ENCODE data around the gene CCNB3. TPM values are rescaled to one million over a fixed set of nuclear protein-coding genes. Genes with fewer than 3 reads are reported as not detected.

CCNB3 gene, protein sequence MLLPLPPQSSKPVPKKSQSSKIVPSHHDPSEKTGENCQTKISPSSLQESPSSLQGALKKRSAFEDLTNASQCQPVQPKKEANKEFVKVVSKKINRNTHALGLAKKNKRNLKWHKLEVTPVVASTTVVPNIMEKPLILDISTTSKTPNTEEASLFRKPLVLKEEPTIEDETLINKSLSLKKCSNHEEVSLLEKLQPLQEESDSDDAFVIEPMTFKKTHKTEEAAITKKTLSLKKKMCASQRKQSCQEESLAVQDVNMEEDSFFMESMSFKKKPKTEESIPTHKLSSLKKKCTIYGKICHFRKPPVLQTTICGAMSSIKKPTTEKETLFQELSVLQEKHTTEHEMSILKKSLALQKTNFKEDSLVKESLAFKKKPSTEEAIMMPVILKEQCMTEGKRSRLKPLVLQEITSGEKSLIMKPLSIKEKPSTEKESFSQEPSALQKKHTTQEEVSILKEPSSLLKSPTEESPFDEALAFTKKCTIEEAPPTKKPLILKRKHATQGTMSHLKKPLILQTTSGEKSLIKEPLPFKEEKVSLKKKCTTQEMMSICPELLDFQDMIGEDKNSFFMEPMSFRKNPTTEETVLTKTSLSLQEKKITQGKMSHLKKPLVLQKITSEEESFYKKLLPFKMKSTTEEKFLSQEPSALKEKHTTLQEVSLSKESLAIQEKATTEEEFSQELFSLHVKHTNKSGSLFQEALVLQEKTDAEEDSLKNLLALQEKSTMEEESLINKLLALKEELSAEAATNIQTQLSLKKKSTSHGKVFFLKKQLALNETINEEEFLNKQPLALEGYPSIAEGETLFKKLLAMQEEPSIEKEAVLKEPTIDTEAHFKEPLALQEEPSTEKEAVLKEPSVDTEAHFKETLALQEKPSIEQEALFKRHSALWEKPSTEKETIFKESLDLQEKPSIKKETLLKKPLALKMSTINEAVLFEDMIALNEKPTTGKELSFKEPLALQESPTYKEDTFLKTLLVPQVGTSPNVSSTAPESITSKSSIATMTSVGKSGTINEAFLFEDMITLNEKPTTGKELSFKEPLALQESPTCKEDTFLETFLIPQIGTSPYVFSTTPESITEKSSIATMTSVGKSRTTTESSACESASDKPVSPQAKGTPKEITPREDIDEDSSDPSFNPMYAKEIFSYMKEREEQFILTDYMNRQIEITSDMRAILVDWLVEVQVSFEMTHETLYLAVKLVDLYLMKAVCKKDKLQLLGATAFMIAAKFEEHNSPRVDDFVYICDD (N-terminal part only)
- 0.07 TPM for polyA plus RNA-seq (2013)

DNA sequence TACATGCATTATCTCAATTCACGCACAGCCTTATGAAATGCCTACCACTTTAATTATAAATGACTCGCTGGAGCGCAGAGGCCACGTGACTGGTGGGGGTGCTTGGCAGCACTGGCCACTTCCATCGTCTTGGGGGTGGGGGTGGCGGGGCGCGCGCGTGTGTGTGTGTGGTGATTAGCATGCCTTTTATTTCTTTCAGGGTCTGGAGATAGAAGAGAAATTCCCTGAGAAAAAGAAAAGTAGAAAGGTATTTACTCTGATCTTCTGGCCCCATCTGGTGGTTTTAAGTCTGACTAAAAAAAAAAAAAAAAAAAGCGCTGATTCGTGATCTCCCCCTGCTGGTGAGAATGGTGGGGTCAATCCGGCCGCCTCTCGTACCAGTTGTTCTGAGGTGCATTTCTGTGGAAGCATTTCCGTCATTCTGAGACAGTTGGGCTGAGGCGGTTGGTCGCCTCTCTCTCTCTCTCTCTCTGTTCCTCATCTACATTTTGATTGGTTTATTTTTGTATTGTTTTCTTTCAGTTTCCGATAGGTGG, at the start of gene CCNB3:
Gene CCNB3 (plus strand): TSS at position 402 of the 536 bp plus-strand sequence. CDS start 80,399 bp downstream, outside the sequence.
- Histone ChIP-seq H3K4me3 (ENCODE audit: control insufficient read depth in 1 of 7, extremely low read depth in 1 of 7, insufficient read depth in 4 of 7, low read depth in 2 of 7, low read length in 6 of 7) (peak within 1 kb of the TSS in 3 of 7 experiments; percentile 25 to 37 (median 36)), H3K27ac (ENCODE audit: insufficient read depth in 1 of 2, low read depth in 1 of 2, low read length in 2 of 2, poor library complexity in 1 of 2, severe bottlenecking in 2 of 2) (peak within 1 kb of the TSS in 1 of 2 experiments; percentile 9), H3K4me1 (ENCODE audit: control extremely low read depth in 1 of 4, control insufficient read depth in 4 of 4, insufficient read depth in 4 of 4, low read length in 3 of 4) (peaks cover 0 to 4% (median 2%) of the 10 kb centered on the region in 4 experiments), H3K27me3 (replicated peaks in 2 of 5; ENCODE audit: control insufficient read depth in 4 of 5, insufficient read depth in 5 of 5, low read length in 4 of 5) (no peaks in the 10 kb centered on the region), H3K36me3 (ENCODE audit: control insufficient read depth in 4 of 4, insufficient read depth in 4 of 4, low read length in 3 of 4) (no peaks in the 10 kb centered on the region), H3K9me3 (ENCODE audit: control extremely low read depth in 1 of 5, control insufficient read depth in 4 of 5, insufficient read depth in 2 of 5, low read depth in 1 of 5, low read length in 4 of 5) (no peaks in the 10 kb centered on the region)
- WGBS (ENCODE audit: insufficient coverage), result 0% methylated on average over 2 of the region's 19 CpGs
- ChIA-PET CTCF (interaction anchor here (0.7 to 5.9 kb wide), 6 partner anchors 9 to 289 kb away, joined by 3 to 66 read pairs (median 3); no protein-coding TSS in a partner anchor), POLR2A (no interaction called here)
- DNase-seq, result peak; percentile 83 to 93 (median 93)

DNA sequence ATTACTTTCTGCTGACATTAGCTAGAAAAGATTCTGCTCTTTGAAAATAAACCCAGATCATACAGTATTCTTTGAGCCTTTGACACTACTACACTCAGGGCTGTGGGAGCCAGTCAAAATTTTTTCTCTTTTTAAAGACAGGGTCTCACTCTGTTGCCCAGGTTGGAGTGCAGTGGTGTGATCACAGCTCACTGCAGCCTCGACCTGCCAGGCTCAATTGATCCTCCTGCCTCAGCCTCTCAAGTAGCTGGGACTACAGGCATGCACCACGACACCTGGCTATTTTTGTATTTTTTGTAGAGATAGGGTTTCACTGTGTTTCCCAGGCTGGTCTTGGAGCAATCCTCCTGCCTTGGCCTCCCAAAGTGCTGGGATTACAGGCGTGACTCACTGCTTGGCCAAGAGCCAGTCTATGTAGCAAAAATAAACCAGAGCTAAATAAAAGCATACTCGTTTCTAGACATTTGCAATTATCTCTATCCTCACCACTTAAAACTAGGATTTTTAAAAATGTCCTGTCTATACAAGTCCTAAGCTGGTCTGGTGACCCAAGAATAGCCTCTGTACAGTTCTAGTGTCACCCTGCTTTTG, 46.9 kb upstream of the CCNB3 start:
- WGBS (ENCODE audit: insufficient coverage), result 33% methylated on average over 2 of the region's 4 CpGs
- no peak overlapping the region for H3K4me3 ChIP-seq (ENCODE audit: control insufficient read depth in 1 of 7, extremely low read depth in 1 of 7, insufficient read depth in 4 of 7, low read depth in 2 of 7, low read length in 6 of 7)
- POLR2A ChIA-PET, result no interaction called here
- no peak for DNase-seq
- peaks cover 0 to 8% (median 3%) of the 10 kb centered on the region in 4 experiments for H3K4me1 ChIP-seq (ENCODE audit: control extremely low read depth in 1 of 4, control insufficient read depth in 4 of 4, insufficient read depth in 4 of 4, low read length in 3 of 4)
- H3K27ac ChIP-seq (ENCODE audit: insufficient read depth in 1 of 2, low read depth in 1 of 2, low read length in 2 of 2, poor library complexity in 1 of 2, severe bottlenecking in 2 of 2), result no peak overlapping the region
- CTCF ChIA-PET, result no interaction called here
- peaks cover 0 to 4% (median 0%) of the 10 kb centered on the region in 5 experiments for H3K9me3 ChIP-seq (ENCODE audit: control extremely low read depth in 1 of 5, control insufficient read depth in 4 of 5, insufficient read depth in 2 of 5, low read depth in 1 of 5, low read length in 4 of 5)
- no peaks in the 10 kb centered on the region for H3K27me3 ChIP-seq (replicated peaks in 2 of 5; ENCODE audit: control insufficient read depth in 4 of 5, insufficient read depth in 5 of 5, low read length in 4 of 5)
- H3K36me3 ChIP-seq (ENCODE audit: control insufficient read depth in 4 of 4, insufficient read depth in 4 of 4, low read length in 3 of 4), result no peaks in the 10 kb centered on the region

DNA sequence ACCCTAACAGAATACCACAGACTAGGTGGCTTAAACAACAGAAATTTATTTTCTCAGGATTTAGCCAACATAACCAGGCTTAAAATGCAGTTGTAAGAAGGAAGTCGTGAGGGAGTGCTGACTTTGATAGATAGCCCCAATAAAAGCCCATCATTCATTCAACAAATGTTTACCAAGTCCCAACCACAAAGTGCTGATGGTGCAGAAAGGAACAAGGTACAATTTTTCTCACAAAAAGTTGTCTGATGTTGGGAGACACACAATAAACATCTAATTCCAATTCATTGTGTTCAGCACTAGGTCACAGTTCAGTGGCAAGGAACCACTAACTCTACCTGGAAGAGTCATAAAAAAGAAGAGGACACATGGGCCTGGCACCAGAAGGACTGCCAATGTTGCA, 46.0 kb upstream of the CCNB3 start:
- ChIA-PET CTCF (no interaction called here), POLR2A (no interaction called here)
- WGBS (ENCODE audit: insufficient coverage), result no CpG with 5 or more reads among the region's 1 CpG
- Histone ChIP-seq H3K36me3 (ENCODE audit: control insufficient read depth in 4 of 4, insufficient read depth in 4 of 4, low read length in 3 of 4) (no peaks in the 10 kb centered on the region), H3K4me1 (ENCODE audit: control extremely low read depth in 1 of 4, control insufficient read depth in 4 of 4, insufficient read depth in 4 of 4, low read length in 3 of 4) (peaks cover 0 to 8% (median 3%) of the 10 kb centered on the region in 4 experiments), H3K9me3 (ENCODE audit: control extremely low read depth in 1 of 5, control insufficient read depth in 4 of 5, insufficient read depth in 2 of 5, low read depth in 1 of 5, low read length in 4 of 5) (peaks cover 0 to 4% (median 0%) of the 10 kb centered on the region in 5 experiments), H3K27me3 (replicated peaks in 2 of 5; ENCODE audit: control insufficient read depth in 4 of 5, insufficient read depth in 5 of 5, low read length in 4 of 5) (no peaks in the 10 kb centered on the region), H3K27ac (ENCODE audit: insufficient read depth in 1 of 2, low read depth in 1 of 2, low read length in 2 of 2, poor library complexity in 1 of 2, severe bottlenecking in 2 of 2) (no peak overlapping the region), H3K4me3 (ENCODE audit: control insufficient read depth in 1 of 7, extremely low read depth in 1 of 7, insufficient read depth in 4 of 7, low read depth in 2 of 7, low read length in 6 of 7) (no peak overlapping the region)
- no peak for DNase-seq

DNA sequence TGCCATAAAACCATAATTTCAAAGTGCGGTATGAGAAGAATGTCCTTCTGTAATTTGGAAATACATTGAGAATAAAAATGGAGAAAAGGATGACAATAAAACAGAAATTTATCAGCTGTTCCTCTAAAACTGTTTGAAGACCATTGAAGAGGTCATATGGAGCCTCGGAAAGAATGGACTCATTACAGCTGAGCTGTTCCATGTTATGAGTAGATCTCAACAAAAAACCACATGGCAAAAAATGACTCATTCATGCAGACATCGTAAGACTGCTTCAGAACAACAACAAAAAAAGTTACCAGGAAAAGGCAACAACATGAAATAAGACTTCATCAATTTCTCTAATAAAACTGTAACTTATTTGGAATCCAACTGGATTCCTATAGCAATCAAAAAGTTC, 43.4 kb upstream of the CCNB3 start:
- CTCF ChIA-PET, result no interaction called here
- Histone ChIP-seq H3K27me3 (replicated peaks in 2 of 5; ENCODE audit: control insufficient read depth in 4 of 5, insufficient read depth in 5 of 5, low read length in 4 of 5) (no peaks in the 10 kb centered on the region), H3K4me3 (ENCODE audit: control insufficient read depth in 1 of 7, extremely low read depth in 1 of 7, insufficient read depth in 4 of 7, low read depth in 2 of 7, low read length in 6 of 7) (no peak overlapping the region), H3K4me1 (ENCODE audit: control extremely low read depth in 1 of 4, control insufficient read depth in 4 of 4, insufficient read depth in 4 of 4, low read length in 3 of 4) (peaks cover 0 to 8% (median 3%) of the 10 kb centered on the region in 4 experiments), H3K36me3 (ENCODE audit: control insufficient read depth in 4 of 4, insufficient read depth in 4 of 4, low read length in 3 of 4) (no peaks in the 10 kb centered on the region), H3K9me3 (ENCODE audit: control extremely low read depth in 1 of 5, control insufficient read depth in 4 of 5, insufficient read depth in 2 of 5, low read depth in 1 of 5, low read length in 4 of 5) (no peaks in the 10 kb centered on the region), H3K27ac (ENCODE audit: insufficient read depth in 1 of 2, low read depth in 1 of 2, low read length in 2 of 2, poor library complexity in 1 of 2, severe bottlenecking in 2 of 2) (no peak overlapping the region)
- POLR2A ChIA-PET, result no interaction called here
- DNase-seq, result no peak
- 67% methylated on average over 1 of the region's 3 CpGs for WGBS (ENCODE audit: insufficient coverage)

DNA sequence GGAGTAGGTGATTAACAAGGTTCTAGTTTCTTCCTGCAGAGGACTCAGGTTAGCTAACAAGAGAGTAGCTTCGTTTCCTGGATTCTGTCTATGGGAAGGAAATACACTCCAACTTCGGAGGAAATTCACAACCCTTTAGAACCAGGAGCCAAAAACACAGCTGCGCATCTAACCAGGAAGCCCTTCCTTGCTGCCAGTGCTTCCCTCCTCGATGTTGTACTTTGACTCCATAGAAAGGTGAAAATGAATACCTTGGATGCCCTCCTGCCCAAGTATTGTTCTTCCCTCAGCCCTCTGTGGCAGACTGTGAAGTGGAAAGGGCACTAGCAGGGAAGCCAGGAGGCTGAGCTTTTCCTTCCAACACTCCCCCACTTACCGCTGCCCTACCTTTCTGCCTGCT, 38.8 kb upstream of the CCNB3 start:
- 67% methylated on average over 3 of the region's 5 CpGs for WGBS (ENCODE audit: insufficient coverage)
- Histone ChIP-seq H3K27me3 (replicated peaks in 2 of 5; ENCODE audit: control insufficient read depth in 4 of 5, insufficient read depth in 5 of 5, low read length in 4 of 5) (no peaks in the 10 kb centered on the region), H3K27ac (ENCODE audit: insufficient read depth in 1 of 2, low read depth in 1 of 2, low read length in 2 of 2, poor library complexity in 1 of 2, severe bottlenecking in 2 of 2) (no peak overlapping the region), H3K4me1 (ENCODE audit: control extremely low read depth in 1 of 4, control insufficient read depth in 4 of 4, insufficient read depth in 4 of 4, low read length in 3 of 4) (no peaks in the 10 kb centered on the region), H3K4me3 (ENCODE audit: control insufficient read depth in 1 of 7, extremely low read depth in 1 of 7, insufficient read depth in 4 of 7, low read depth in 2 of 7, low read length in 6 of 7) (no peak overlapping the region), H3K9me3 (ENCODE audit: control extremely low read depth in 1 of 5, control insufficient read depth in 4 of 5, insufficient read depth in 2 of 5, low read depth in 1 of 5, low read length in 4 of 5) (no peaks in the 10 kb centered on the region), H3K36me3 (ENCODE audit: control insufficient read depth in 4 of 4, insufficient read depth in 4 of 4, low read length in 3 of 4) (no peaks in the 10 kb centered on the region)
- DNase-seq, result no peak
- ChIA-PET POLR2A (interaction anchor here (0.5 kb wide), 1 partner anchor 1522 kb away, joined by 4 read pairs; no protein-coding TSS in a partner anchor), CTCF (interaction anchor here (0.9 kb wide), 1 partner anchor 58 kb away, joined by 3 read pairs; no protein-coding TSS in a partner anchor)

DNA sequence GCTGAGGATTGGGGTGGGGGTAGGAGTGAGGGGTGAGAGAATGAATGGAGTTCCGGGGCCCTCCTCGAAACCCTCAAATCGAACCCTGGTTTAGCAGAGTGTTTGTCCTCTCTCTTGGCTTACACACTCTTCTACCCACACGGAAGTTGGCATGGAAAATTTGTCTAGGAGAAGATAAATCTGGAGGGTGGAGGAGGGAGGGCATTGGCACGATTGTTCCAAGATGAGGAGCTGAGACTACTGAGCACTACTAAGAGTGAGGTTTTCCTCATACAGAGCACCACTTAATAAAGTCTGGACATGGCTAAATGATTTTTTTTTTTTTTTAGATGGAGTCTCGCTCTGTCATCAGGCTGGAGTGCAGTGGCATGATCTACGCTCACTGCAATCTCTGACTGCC, 37.2 kb upstream of the CCNB3 start:
- Histone ChIP-seq H3K27ac (ENCODE audit: insufficient read depth in 1 of 2, low read depth in 1 of 2, low read length in 2 of 2, poor library complexity in 1 of 2, severe bottlenecking in 2 of 2) (no peak overlapping the region), H3K4me3 (ENCODE audit: control insufficient read depth in 1 of 7, extremely low read depth in 1 of 7, insufficient read depth in 4 of 7, low read depth in 2 of 7, low read length in 6 of 7) (no peak overlapping the region), H3K36me3 (ENCODE audit: control insufficient read depth in 4 of 4, insufficient read depth in 4 of 4, low read length in 3 of 4) (no peaks in the 10 kb centered on the region), H3K9me3 (ENCODE audit: control extremely low read depth in 1 of 5, control insufficient read depth in 4 of 5, insufficient read depth in 2 of 5, low read depth in 1 of 5, low read length in 4 of 5) (no peaks in the 10 kb centered on the region), H3K4me1 (ENCODE audit: control extremely low read depth in 1 of 4, control insufficient read depth in 4 of 4, insufficient read depth in 4 of 4, low read length in 3 of 4) (no peaks in the 10 kb centered on the region), H3K27me3 (replicated peaks in 2 of 5; ENCODE audit: control insufficient read depth in 4 of 5, insufficient read depth in 5 of 5, low read length in 4 of 5) (no peaks in the 10 kb centered on the region)
- 100% methylated on average over 2 of the region's 7 CpGs for WGBS (ENCODE audit: insufficient coverage)
- no peak for DNase-seq
- ChIA-PET CTCF (interaction anchor here (1.0 kb wide), 2 partner anchors 24 to 67 kb away, joined by 3 read pairs; no protein-coding TSS in a partner anchor), POLR2A (no interaction called here)
